Measurements from ENCODE around the gene ADGRE1.

Gene ADGRE1

DNA sequence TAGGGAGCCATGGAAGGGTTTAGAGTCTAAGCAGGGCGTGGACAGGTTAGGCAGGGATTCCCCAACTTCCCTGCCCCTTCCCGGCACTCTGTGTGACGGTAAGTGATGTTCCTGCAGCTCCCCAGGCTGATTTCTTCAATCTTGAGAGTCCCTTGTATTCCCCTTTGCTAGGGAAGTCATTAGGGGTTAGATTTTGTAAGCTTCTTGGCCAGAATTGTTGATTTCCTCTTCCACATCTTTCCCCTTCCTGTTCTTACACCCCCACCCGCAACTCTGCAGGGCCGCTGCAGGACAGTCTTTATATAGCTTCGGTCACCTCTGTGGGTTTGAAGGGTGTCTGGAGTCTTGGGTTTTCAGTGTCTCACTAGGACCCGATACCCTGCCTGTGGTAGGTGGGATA lies 10.6 kb upstream of the ADGRE1 start:
- DNase-seq, result no peak

DNA sequence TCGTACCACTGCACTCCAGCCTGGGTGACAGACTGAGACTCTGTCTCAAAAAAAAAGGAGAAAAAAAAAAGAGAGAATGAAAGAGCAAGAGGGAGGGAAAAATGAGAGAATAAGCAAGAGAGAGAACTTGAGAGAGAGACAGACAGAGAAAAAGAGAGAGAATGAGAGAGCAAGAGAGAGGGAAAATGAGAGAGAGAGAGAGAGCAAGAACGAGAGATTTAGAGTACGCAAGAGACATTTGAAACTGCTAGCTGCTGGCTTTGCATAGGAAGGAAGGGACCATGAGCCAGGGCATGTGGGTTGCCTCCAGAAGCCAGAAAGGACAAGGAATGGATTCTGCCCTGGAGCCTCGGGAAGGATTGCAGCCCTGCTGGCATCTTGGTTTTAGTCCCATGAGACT lies 9.6 kb upstream of the ADGRE1 start:
- no peak for DNase-seq

GRCh38 chr19:6886277-6886897 lies 992 bp upstream of the ADGRE1 start:
- DNase-seq, result no peak

DNA sequence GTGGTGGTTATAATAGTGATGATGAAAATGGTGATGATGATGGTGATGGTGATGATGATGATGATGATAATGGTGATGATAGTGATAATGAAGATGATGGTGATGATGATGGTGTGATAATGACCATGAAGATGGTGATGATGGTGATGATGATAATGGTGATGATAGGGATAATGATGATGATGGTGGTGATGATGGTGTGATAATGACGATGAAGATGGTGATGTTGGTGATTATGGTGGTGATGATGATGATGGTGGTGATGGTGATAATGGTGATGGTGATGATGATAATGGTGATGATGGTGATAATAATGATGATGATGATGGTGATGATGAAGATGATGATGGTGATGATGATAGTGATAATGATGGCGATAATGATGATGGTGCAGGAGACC lies 1.6 kb downstream of the ADGRE1 start:
- DNase-seq, result no peak

GRCh38 chr19:6890401-6890913 lies 3.1 kb downstream of the ADGRE1 start:
- DNase-seq, result no peak

DNA sequence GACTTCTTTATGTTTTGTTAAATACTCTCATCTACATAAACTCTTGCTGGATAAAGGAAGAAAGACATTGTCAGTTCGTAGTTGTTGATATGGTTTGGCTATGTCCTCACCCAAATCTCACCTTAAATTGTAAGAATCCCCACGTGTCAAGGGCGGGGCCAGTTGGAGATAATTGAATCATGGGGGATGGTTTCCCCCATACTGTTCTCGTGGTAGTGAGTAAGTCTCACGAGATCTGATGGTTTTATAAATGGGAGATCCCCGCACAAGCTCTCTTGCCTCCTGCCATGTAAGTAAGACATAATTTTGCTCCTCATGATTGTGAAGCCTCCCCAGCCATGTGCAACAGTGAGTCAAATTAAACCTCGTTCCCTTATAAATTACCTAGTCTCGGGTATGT lies 3.6 kb downstream of the ADGRE1 start:
- DNase-seq, result no peak

GRCh38 chr19:6891761-6892385 lies 4.5 kb downstream of the ADGRE1 start:
- no peak for DNase-seq

DNA sequence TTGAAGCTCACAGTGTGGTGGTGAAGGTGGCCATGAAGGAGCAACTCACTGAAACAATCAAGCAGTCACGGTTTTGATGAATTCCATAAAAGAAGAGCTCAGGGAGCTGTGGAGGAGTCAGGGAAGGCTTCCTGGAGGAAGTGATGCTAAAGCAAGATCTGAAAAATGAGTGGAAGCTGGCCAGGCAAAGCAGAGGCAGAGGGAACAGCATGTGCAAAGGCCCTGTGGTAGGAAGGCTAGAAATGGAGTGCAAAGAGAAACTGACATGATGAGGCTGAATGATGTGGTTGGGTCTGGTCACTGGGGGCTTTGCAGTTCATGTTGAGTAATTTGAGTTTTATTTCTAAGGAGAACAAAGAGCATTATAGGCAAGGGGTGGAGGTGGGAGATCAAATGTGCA lies 6.9 kb downstream of the ADGRE1 start:
- no peak for DNase-seq

DNA sequence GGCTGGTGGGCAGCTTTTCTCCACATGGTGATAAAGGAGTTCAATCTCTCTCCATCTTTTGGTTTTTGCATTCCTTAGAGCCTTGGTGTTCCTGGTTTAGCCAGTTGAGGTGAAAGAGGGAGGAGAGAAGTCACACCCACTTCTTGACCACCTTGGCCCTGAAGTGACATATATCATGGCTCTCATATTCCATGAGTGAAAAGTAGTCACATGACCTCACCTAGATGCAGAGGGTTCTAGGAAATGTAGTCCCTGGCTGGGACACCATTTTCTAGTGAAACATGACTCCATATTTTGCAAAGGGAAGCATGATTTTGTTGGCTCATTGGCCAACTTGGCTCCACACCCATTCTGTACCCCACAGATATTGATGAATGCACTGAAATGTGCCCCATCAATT lies 16.1 kb downstream of the ADGRE1 start:
- DNase-seq, result no peak

GRCh38 chr19:6906559-6907060 lies 19.2 kb downstream of the ADGRE1 start:
- no peak for DNase-seq

DNA sequence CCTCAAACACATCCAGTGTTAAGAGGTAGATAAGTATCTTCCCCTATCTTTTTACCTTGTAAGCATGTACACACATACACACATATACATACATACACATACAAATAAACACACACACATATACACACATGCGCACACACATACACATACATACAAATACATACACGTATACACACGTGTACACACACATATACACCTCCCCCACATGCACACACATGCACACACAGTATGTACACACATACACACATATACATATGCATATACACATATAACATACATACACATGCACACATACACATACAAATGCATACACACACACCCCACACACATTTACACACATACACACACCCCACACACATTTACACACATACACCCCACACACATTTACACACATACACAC lies 24.1 kb downstream of the ADGRE1 start:
- no peak for DNase-seq

DNA sequence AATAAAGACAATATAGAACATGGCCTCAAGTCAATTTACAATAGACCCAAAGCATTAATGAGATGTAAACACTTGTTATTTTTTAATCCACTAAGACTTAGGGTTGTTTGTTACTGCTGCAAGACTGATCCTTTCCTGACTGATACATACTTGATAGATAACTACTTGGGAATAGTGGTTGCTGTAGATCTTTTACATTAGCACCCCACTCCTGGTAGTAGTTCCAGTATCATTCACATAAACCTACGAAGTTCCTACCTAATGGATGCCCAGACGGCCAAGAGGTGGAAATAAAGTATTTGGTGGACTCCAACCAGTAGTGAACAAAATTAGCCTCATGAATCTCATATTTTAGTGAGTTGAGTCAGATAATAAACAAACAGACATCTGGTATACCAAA lies 26.9 kb downstream of the ADGRE1 start:
- DNase-seq, result no peak

DNA sequence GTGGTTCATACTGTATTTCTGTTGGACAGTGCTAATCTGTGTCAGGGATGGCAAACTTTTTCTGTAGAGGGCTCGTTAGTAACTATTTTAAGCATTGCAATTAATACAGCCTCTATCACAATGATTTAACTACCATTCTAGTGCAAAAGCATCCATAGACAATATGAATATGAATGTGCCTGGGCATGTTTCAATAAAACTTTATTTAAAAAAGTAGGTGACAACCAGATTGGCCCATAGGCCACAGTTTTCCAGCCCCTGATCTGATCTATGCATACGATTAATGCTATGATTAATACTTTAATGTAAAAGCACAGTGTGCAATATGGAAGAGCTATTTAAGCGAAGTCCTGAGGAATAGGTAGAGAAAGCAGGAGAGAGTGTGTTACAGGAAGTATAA lies 29.6 kb downstream of the ADGRE1 start:
- DNase-seq, result no peak

DNA sequence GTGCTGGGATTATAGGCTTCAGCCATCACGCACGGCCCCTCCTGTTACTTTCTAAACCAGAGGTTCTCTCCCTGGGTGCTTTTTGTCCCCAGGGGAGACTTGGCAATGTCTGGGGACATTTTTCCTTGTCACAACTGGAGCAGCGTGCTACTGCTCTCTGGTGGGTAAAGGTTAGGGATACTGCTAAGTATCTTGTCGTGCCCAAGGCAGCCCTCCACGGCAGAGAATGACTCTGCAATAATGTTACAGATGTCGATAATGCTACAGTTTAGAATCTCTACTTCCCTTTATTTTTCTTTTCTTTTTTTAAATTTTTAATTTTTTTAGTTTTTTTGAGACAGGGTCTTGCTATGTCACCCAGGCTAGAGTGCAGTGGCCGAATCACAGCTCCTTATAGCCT lies 38.0 kb downstream of the ADGRE1 start:
- no peak for DNase-seq

DNA sequence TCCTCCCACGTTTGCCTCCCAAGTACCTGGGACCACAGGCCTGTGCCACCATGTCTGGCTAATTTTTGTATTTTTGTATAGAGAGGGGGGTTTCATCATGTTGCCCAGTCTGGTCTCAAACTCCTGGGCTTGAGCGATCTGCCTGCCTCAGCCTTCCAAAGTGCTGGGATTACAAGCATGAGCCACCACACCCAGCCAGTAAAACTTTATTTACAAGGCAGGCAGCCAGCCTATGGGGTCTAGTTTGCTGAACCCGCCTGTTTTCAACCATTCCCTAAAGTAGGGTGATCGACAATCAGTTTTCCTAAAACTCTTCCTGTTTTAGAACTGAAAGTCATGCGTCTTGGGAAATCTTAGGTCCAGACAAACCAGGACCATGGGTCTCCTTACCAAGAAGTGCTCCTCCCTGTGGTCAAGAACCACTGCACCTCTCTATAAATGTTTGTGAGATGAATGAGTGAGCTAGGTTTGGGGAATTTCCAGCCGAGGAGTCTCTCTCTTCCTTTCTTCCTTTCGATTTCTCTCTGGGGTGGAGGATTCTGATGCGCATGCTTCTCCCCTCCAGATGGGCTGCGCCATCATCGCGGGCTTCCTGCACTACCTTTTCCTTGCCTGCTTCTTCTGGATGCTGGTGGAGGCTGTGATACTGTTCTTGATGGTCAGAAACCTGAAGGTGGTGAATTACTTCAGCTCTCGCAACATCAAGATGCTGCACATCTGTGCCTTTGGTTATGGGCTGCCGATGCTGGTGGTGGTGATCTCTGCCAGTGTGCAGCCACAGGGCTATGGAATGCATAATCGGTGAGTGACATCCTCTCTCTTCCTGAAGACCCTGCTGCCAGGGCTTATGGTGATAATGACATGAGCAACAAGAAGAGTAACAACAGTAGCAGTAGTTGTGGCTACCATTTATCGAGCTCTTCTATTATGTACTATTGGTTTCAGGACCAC lies 38.7 kb downstream of the ADGRE1 start:
- DNase-seq, result no peak

- no peak for DNase-seq
These were observed 42.8 kb downstream of the ADGRE1 start for GRCh38 chr19:6930190-6930589.

DNA sequence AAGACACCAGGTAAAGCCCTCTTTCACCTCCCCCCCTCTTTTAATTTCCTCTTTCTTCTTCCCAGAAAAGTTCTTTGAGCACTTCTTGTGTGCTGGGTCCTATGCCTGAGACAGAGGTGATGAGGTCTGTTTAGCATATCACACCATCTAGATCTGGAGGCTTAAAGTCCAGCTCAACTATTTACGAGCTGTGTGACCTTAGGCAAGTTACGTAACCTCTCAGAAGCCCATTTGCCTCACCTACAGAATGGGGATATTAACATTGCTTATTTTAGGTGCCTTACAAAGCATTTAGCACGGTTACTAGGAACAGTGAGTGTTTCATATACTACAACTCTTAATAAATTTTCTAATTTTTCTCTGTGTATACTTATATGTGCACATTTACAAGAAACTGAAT lies 47.7 kb downstream of the ADGRE1 start:
- DNase-seq, result no peak

GRCh38 chr19:6935618-6936017 lies 48.2 kb downstream of the ADGRE1 start:
- no peak for DNase-seq

- DNase-seq, result no peak
These were observed 58.4 kb downstream of the ADGRE1 start for GRCh38 chr19:6945733-6946132.

DNA sequence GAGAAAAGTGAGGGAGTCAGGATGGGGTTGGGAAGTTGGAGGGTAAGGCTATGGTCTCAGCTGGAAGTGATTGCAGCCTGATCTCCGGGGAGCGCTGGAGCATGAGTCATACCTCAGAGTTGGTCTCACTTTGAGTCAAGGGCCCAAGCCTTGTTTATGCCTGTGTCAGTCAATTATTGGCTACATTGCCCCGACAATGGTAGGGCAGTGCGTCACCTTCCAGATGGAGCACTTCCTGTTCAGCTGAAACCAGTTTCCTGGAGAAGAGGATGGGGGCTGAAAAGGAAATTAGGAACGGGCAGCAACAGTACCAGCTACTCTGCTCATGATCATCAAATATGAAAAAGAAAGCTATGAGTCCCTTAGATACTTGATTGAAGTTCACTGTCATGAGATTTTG lies 60.4 kb downstream of the ADGRE1 start:
- DNase-seq, result no peak

GRCh38 chr19:6948884-6949283 lies 61.5 kb downstream of the ADGRE1 start:
- DNase-seq, result no peak

DNA sequence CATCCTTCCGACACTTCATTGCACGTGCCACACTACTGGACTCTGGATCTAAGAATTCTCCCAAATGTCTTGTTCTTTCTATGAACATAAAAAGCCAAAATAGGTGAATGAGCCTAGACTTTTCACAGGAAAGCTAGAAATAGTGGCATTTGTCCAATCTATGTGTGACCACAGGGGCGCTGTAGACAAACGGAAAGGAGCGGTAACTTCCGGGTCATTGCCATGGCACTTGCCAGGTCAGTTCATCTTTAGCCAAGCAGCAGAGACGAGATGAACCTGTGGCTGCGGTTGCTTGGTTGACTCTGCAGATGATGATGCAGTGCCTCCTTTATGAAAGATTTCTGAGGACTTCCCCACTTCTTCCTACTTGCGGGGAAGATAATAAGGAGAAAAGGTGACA lies 65.6 kb downstream of the ADGRE1 start:
- DNase-seq, result no peak

DNA sequence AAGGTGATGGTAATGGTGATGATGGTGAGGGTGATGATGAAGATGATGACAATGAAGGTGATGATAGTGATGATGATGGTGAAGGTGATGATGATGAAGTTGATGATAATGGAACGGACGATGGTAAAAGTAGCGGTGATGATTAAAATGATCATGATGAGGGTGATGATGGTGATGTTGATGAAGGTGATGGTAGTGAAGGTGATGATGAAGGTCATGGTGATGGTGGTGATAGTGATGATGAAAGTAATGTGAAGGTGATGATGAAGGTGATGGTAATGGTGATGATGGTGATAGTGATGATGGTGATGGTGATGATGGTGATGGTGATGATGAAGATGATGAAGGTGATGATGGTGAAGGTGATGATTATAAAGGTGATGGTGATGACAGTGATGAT lies 67.7 kb downstream of the ADGRE1 start:
- DNase-seq, result no peak

GRCh38 chr19:6956573-6956972 lies 69.2 kb downstream of the ADGRE1 start:
- no peak for DNase-seq

All from activated CD4-positive, alpha-beta T cell treated with anti-CD3 and anti-CD28 coated beads for 1 hour (primary cell).